WTC11 (cell line): ENCODE results near the gene CHRNG. TPM values are rescaled to one million over a fixed set of nuclear protein-coding genes. Genes with fewer than 3 reads are reported as not detected.

Experiments used
- ATAC-seq: fragments of 200-7000 bp; cut with Tn5 transposase; 2 replicates; pipeline ENCODE4 v1.10.0; 2021; ENCODE audit warnings: mild to moderate bottlenecking, moderate library complexity
- CTCF ChIA-PET: fragments of 300-600 bp; sonication (Branson Sonifier 250); formaldehyde crosslinking; loops from one replicate; lab custom pipeline; 2021; ENCODE audit warnings: antibody characterized with exemption; lab: Charles Lee
- POLR2A ChIA-PET: fragments of 350-600 bp; sonication (Branson Sonifier 250); formaldehyde crosslinking; loops from one replicate; lab custom pipeline; 2021; ENCODE audit warnings: antibody characterized with exemption; lab: Charles Lee
- DNase-seq: peaks from one replicate; pipeline ENCODE4 v3.0.0; 2021; ENCODE audit warnings: low spot score
- H3K27ac Mint-ChIP-seq: 2 replicates; pipeline ENCODE4 v1.8.0; 2021; ENCODE audit warnings: mixed read lengths
- H3K27me3 Mint-ChIP-seq: 2 replicates; pipeline ENCODE4 v1.8.0; 2021; ENCODE audit warnings: low read depth, mild to moderate bottlenecking, moderate library complexity, mixed read lengths
- H3K36me3 Mint-ChIP-seq: 2 replicates; pipeline ENCODE4 v1.8.0; 2021; ENCODE audit warnings: mixed read lengths
- H3K4me1 Mint-ChIP-seq: 2 replicates; pipeline ENCODE4 v1.8.0; 2022; ENCODE audit warnings: mixed read lengths
- H3K4me3 Mint-ChIP-seq: 2 replicates; pipeline ENCODE4 v1.8.0; 2021; ENCODE audit warnings: mild to moderate bottlenecking, moderate library complexity, mixed read lengths
- H3K9me3 Mint-ChIP-seq: 2 replicates; pipeline ENCODE4 v1.8.0; 2021; ENCODE audit warnings: mixed read lengths
- ARID4B ChIP-seq: sonication (generic); formaldehyde crosslinking; IDR thresholded peaks from 2 replicates; pipeline ENCODE4 v1.8.0; 2023; ENCODE audit warnings: missing genetic modification reagents, mild to moderate bottlenecking, borderline replicate concordance
- ATF1 ChIP-seq: sonication (generic); formaldehyde crosslinking; IDR thresholded peaks from 2 replicates; pipeline ENCODE4 v1.8.1; 2023; ENCODE audit warnings: mild to moderate bottlenecking, moderate library complexity, missing genetic modification reagents
- CBFB ChIP-seq: sonication (generic); formaldehyde crosslinking; IDR thresholded peaks from 2 replicates; pipeline ENCODE4 v1.8.1; 2022; ENCODE audit warnings: mild to moderate bottlenecking, low read depth, missing genetic modification reagents
- GABPB1 ChIP-seq: sonication (generic); formaldehyde crosslinking; IDR thresholded peaks from 2 replicates; pipeline ENCODE4 v1.8.1; 2023; ENCODE audit warnings: mild to moderate bottlenecking, missing genetic modification reagents
- JAZF1 ChIP-seq: fragments of 250-450 bp; sonication (Bioruptor Pico); IDR thresholded peaks from 2 replicates; pipeline ENCODE4 v1.9.0; 2021; ENCODE audit warnings: moderate library complexity, mild to moderate bottlenecking, inconsistent platforms
- MLX ChIP-seq: sonication (generic); formaldehyde crosslinking; IDR thresholded peaks from 2 replicates; pipeline ENCODE4 v1.8.1; 2023; ENCODE audit warnings: mild to moderate bottlenecking, missing genetic modification reagents, moderate library complexity
- NR2C2 ChIP-seq: sonication (generic); formaldehyde crosslinking; IDR thresholded peaks from 2 replicates; pipeline ENCODE4 v1.8.0; 2022; ENCODE audit warnings: mild to moderate bottlenecking, missing genetic modification reagents
- RORB ChIP-seq: fragments of 250-450 bp; sonication (Bioruptor Pico); IDR thresholded peaks from 2 replicates; pipeline ENCODE4 v1.9.0; 2021; ENCODE audit warnings: mild to moderate bottlenecking
- SMAD4 ChIP-seq: sonication (generic); formaldehyde crosslinking; IDR thresholded peaks from 2 replicates; pipeline ENCODE4 v1.8.0; 2022; ENCODE audit warnings: mild to moderate bottlenecking, missing genetic modification reagents
- TEAD4 ChIP-seq: sonication (generic); formaldehyde crosslinking; IDR thresholded peaks from 2 replicates; pipeline ENCODE4 v1.8.0; 2022; ENCODE audit warnings: mild to moderate bottlenecking, missing genetic modification reagents
- ZBTB21 ChIP-seq: sonication (generic); formaldehyde crosslinking; IDR thresholded peaks from 2 replicates; pipeline ENCODE4 v1.8.1; 2023; ENCODE audit warnings: mild to moderate bottlenecking, missing genetic modification reagents, borderline replicate concordance
- ZNF138 ChIP-seq: sonication (generic); formaldehyde crosslinking; conservative IDR thresholded peaks from 2 replicates; pipeline ENCODE4 v1.8.1; 2022; ENCODE audit warnings: mild to moderate bottlenecking, moderate library complexity, missing genetic modification reagents
- ZNF423 ChIP-seq: fragments of 250-450 bp; sonication (Bioruptor Pico); IDR thresholded peaks from 2 replicates; pipeline ENCODE4 v2.1.2; 2022; ENCODE audit warnings: mild to moderate bottlenecking, moderate library complexity
- total RNA-seq: library from RNA; stranded (reverse); gene quantifications from 3 replicates; pipeline ENCODE4 v1.2.3, GENCODE V29; 2021
- TF ChIP-seq, protein P1 (sequence below): fragments of 200-600 bp; IDR thresholded peaks from 2 replicates; pipeline ENCODE4 v1.8.0; 2022; ENCODE audit warnings: antibody characterized with exemption
- TF ChIP-seq, protein P2 (sequence below): fragments of 250-450 bp; sonication (Bioruptor Pico); conservative IDR thresholded peaks from 2 replicates; pipeline ENCODE4 v1.9.0; 2021; ENCODE audit warnings: mild to moderate bottlenecking
- TF ChIP-seq, protein P3 (sequence below): sonication (generic); formaldehyde crosslinking; conservative IDR thresholded peaks from 2 replicates; pipeline ENCODE4 v1.8.1; 2023; ENCODE audit warnings: mild to moderate bottlenecking, low read depth, missing genetic modification reagents, moderate library complexity
- TF ChIP-seq, protein P4 (sequence below): sonication (generic); formaldehyde crosslinking; IDR thresholded peaks from 2 replicates; pipeline ENCODE4 v1.8.0; 2022; ENCODE audit warnings: mild to moderate bottlenecking, missing genetic modification reagents
- TF ChIP-seq, protein P5 (sequence below): sonication (generic); formaldehyde crosslinking; IDR thresholded peaks from 2 replicates; pipeline ENCODE4 v1.8.1; 2022; ENCODE audit warnings: mild to moderate bottlenecking, moderate library complexity, missing genetic modification reagents
- TF ChIP-seq, protein P6 (sequence below): fragments of 250-450 bp; sonication (Bioruptor Pico); IDR thresholded peaks from 2 replicates; pipeline ENCODE4 v1.8.0; 2021; ENCODE audit warnings: mild to moderate bottlenecking

Gene CHRNG
- total RNA-seq, 1 experiment from 2014 or later: 0.20 TPM

DNA sequence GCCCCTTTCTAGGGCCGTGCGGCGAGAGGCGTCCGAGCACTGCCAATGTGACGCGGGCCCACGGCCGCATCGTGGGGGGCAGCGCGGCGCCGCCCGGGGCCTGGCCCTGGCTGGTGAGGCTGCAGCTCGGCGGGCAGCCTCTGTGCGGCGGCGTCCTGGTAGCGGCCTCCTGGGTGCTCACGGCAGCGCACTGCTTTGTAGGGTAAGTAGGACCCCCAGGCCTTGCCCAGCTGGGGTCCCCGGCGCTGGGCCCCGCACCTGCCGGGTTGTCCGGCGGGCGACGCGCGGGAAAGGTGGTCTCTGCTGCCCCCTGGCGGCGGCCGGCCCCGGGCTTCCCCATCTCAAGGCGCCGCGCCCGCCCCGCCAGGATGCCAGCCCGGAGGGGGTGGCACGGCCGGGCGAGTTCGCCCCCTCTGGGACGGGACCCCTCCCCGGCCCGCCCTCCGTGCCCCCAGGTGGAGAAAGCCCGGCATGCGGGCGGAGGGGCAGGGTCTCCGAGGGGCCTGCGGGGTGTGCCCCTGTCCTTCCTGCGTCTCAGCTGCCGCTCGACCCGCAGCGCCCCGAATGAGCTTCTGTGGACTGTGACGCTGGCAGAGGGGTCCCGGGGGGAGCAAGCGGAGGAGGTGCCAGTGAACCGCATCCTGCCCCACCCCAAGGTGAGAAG is 17.4 kb upstream of the CHRNG start:
- CTCF ChIA-PET: interaction anchor here (0.6 to 6.5 kb wide), 37 partner anchors 11 to 621 kb away, joined by 3 to 104 read pairs (median 6); partner anchors contain the start of genes CHRNG and ECEL1
- peaks cover 6% of the 10 kb centered on the region; the same call in 1 of the 2 replicates for H3K4me1 Mint-ChIP-seq
- no peak overlapping the region for H3K27ac Mint-ChIP-seq
- peaks cover 38% of the 10 kb centered on the region for H3K27me3 Mint-ChIP-seq
- TF ChIP-seq JAZF1 (CRISPR knock-in tag) (no peak), TEAD4 (CRISPR knock-in tag) (no peak), ZNF423 (CRISPR knock-in tag) (peak; percentile 87), SMAD4 (CRISPR knock-in tag) (no peak), ATF1 (no peak), ZBTB21 (CRISPR knock-in tag) (no peak), NR2C2 (CRISPR knock-in tag) (no peak), MLX (CRISPR knock-in tag) (no peak), GABPB1 (no peak), ZNF138 (CRISPR knock-in tag) (no peak), RORB (CRISPR knock-in tag) (no peak), CBFB (CRISPR knock-in tag) (no peak), ARID4B (CRISPR knock-in tag) (no peak)
- TF ChIP-seq, protein P1, sequence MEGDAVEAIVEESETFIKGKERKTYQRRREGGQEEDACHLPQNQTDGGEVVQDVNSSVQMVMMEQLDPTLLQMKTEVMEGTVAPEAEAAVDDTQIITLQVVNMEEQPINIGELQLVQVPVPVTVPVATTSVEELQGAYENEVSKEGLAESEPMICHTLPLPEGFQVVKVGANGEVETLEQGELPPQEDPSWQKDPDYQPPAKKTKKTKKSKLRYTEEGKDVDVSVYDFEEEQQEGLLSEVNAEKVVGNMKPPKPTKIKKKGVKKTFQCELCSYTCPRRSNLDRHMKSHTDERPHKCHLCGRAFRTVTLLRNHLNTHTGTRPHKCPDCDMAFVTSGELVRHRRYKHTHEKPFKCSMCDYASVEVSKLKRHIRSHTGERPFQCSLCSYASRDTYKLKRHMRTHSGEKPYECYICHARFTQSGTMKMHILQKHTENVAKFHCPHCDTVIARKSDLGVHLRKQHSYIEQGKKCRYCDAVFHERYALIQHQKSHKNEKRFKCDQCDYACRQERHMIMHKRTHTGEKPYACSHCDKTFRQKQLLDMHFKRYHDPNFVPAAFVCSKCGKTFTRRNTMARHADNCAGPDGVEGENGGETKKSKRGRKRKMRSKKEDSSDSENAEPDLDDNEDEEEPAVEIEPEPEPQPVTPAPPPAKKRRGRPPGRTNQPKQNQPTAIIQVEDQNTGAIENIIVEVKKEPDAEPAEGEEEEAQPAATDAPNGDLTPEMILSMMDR: peak; percentile 96
- TF ChIP-seq, protein P2, sequence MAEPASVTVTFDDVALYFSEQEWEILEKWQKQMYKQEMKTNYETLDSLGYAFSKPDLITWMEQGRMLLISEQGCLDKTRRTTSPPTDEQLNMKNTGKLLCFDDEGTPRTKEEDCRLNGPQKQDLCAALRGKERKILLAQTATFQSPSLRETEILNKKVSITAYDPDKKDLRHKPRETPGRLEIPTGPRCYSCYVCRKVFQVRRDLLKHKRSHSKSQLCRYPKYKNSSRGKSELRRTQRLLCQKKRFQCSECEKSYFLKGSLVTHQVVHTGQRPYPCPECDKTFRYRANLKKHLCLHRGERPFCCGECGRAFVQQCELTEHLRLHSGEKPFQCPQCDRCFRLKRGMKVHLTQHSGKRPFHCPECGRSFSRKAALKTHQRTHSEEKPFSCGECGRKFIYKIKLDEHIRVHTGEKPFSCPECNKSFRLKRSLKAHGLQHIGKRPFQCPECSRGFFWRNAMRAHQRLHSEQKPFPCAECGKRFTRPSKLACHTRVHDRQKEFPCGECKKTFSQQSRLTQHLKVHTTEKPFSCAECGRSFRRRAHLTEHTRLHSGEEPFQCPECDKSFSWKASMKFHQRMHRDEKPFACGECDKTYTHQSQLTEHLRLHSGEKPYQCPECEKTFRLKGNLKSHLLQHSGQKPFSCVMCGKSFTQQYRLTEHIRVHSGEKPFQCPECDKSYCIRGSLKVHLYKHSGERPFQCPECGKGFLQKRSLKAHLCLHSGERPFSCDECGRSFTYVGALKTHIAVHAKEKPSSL (CRISPR knock-in tag): no peak
- TF ChIP-seq, protein P3, sequence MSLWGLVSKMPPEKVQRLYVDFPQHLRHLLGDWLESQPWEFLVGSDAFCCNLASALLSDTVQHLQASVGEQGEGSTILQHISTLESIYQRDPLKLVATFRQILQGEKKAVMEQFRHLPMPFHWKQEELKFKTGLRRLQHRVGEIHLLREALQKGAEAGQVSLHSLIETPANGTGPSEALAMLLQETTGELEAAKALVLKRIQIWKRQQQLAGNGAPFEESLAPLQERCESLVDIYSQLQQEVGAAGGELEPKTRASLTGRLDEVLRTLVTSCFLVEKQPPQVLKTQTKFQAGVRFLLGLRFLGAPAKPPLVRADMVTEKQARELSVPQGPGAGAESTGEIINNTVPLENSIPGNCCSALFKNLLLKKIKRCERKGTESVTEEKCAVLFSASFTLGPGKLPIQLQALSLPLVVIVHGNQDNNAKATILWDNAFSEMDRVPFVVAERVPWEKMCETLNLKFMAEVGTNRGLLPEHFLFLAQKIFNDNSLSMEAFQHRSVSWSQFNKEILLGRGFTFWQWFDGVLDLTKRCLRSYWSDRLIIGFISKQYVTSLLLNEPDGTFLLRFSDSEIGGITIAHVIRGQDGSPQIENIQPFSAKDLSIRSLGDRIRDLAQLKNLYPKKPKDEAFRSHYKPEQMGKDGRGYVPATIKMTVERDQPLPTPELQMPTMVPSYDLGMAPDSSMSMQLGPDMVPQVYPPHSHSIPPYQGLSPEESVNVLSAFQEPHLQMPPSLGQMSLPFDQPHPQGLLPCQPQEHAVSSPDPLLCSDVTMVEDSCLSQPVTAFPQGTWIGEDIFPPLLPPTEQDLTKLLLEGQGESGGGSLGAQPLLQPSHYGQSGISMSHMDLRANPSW (CRISPR knock-in tag): no peak
- TF ChIP-seq, protein P4, sequence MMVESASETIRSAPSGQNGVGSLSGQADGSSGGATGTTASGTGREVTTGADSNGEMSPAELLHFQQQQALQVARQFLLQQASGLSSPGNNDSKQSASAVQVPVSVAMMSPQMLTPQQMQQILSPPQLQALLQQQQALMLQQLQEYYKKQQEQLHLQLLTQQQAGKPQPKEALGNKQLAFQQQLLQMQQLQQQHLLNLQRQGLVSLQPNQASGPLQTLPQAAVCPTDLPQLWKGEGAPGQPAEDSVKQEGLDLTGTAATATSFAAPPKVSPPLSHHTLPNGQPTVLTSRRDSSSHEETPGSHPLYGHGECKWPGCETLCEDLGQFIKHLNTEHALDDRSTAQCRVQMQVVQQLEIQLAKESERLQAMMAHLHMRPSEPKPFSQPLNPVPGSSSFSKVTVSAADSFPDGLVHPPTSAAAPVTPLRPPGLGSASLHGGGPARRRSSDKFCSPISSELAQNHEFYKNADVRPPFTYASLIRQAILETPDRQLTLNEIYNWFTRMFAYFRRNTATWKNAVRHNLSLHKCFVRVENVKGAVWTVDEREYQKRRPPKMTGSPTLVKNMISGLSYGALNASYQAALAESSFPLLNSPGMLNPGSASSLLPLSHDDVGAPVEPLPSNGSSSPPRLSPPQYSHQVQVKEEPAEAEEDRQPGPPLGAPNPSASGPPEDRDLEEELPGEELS (CRISPR knock-in tag): no peak
- TF ChIP-seq, protein P5, sequence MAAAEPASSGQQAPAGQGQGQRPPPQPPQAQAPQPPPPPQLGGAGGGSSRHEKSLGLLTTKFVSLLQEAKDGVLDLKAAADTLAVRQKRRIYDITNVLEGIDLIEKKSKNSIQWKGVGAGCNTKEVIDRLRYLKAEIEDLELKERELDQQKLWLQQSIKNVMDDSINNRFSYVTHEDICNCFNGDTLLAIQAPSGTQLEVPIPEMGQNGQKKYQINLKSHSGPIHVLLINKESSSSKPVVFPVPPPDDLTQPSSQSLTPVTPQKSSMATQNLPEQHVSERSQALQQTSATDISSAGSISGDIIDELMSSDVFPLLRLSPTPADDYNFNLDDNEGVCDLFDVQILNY: 0 out of 2 replicates have a peak, but pooled peaks have one; percentile 37
- TF ChIP-seq, protein P6, sequence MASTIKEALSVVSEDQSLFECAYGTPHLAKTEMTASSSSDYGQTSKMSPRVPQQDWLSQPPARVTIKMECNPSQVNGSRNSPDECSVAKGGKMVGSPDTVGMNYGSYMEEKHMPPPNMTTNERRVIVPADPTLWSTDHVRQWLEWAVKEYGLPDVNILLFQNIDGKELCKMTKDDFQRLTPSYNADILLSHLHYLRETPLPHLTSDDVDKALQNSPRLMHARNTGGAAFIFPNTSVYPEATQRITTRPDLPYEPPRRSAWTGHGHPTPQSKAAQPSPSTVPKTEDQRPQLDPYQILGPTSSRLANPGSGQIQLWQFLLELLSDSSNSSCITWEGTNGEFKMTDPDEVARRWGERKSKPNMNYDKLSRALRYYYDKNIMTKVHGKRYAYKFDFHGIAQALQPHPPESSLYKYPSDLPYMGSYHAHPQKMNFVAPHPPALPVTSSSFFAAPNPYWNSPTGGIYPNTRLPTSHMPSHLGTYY (CRISPR knock-in tag): no peak
- TF ChIP-seq, all 79 proteins: peak for 3
- DNase-seq (peak; percentile 71), ATAC-seq (peak; percentile 14)
- POLR2A ChIA-PET: interaction anchor here (0.6 to 0.8 kb wide), 2 partner anchors 29 to 76 kb away, joined by 3 read pairs; partner anchors contain the start of genes EIF4E2 and TIGD1
- Mint-ChIP-seq H3K36me3 (no peaks in the 10 kb centered on the region), H3K4me3 (0 out of 2 replicates have a peak overlapping the region, but pooled peaks have one; percentile 37), H3K9me3 (no peaks in the 10 kb centered on the region)
